ENCODE data around the gene PKD2.

Gene PKD2

GRCh38 chr4:88064410-88064809 is 57.0 kb downstream of the PKD2 start:
- Histone ChIP-seq H3K27ac (ENCODE audit: low read length, poor library complexity, severe bottlenecking) (no peak overlapping the region), H3K4me2 (ENCODE audit: low read length, poor library complexity, severe bottlenecking) (no peak overlapping the region)
- WGBS: 98% methylated on average over 6 of the region's 6 CpGs

GRCh38 chr4:88070031-88070430 is 62.6 kb downstream of the PKD2 start:
- H3K9me3 ChIP-seq (ENCODE audit: control insufficient read depth, low read length): peaks cover 17% of the 10 kb centered on the region
- H3K4me1 ChIP-seq (ENCODE audit: control insufficient read depth, insufficient read depth, low read depth, low read length): no peaks in the 10 kb centered on the region
- H3K79me1 ChIP-seq (replicated peaks; ENCODE audit: low read length, poor library complexity, severe bottlenecking): peaks cover 10% of the 10 kb centered on the region
- no peak overlapping the region for H2BK15ac ChIP-seq (ENCODE audit: low read depth, poor library complexity, severe bottlenecking)
- no peaks in the 10 kb centered on the region for H3K27me3 ChIP-seq (ENCODE audit: control insufficient read depth in 1 of 2, insufficient read depth in 1 of 2, low read length in 2 of 2)
- H3K18ac ChIP-seq (ENCODE audit: low read depth in 1 of 2, low read length in 2 of 2): no peak overlapping the region
- WGBS: no CpG with 5 or more reads among the region's 1 CpG
- H4K91ac ChIP-seq (ENCODE audit: low read length): no peak overlapping the region
- H3K9ac ChIP-seq (ENCODE audit: low read length): no peak overlapping the region
- no peak overlapping the region for H3K4me2 ChIP-seq (ENCODE audit: low read length, poor library complexity, severe bottlenecking)
- no peak overlapping the region for H3K27ac ChIP-seq (ENCODE audit: low read length, poor library complexity, severe bottlenecking)
- no peak overlapping the region for H2BK120ac ChIP-seq (ENCODE audit: low read depth, low read length)
- no peak overlapping the region for H2AFZ ChIP-seq (ENCODE audit: low read depth, low read length)
- no peak overlapping the region for H3K4ac ChIP-seq (ENCODE audit: low read depth in 1 of 2, low read length in 2 of 2)
- no peak overlapping the region for H4K8ac ChIP-seq (ENCODE audit: low read length)
- no peak for DNase-seq
- H3K14ac ChIP-seq (ENCODE audit: low read length in 2 of 2): no peak overlapping the region
- no peak overlapping the region for H2BK5ac ChIP-seq (ENCODE audit: low read depth, low read length, poor library complexity, severe bottlenecking)
- peaks cover 53 to 91% of the 10 kb centered on the region in 2 experiments for H3K36me3 ChIP-seq (ENCODE audit: control insufficient read depth in 1 of 2, insufficient read depth in 2 of 2, low read depth in 1 of 2, low read length in 2 of 2)
- H2BK12ac ChIP-seq (ENCODE audit: low read length in 2 of 2): no peak overlapping the region
- no peak overlapping the region for H3K23ac ChIP-seq (ENCODE audit: low read length in 2 of 2)
- no peak overlapping the region for H3K4me3 ChIP-seq (ENCODE audit: insufficient read depth in 1 of 2, low read depth in 1 of 2, low read length in 2 of 2)
- H2AK5ac ChIP-seq (ENCODE audit: low read length, severe bottlenecking): no peak overlapping the region

More at GRCh38 chr4:88064410-88064809, 57.0 kb downstream of the PKD2 start:
- no peak overlapping the region for H2BK5ac ChIP-seq (ENCODE audit: low read depth, low read length, poor library complexity, severe bottlenecking)
- no peak overlapping the region for H3K14ac ChIP-seq (ENCODE audit: low read length in 2 of 2)
- no peaks in the 10 kb centered on the region for H3K4me1 ChIP-seq (ENCODE audit: control insufficient read depth, insufficient read depth, low read depth, low read length)
- H3K79me1 ChIP-seq (replicated peaks; ENCODE audit: low read length, poor library complexity, severe bottlenecking): peaks cover 3% of the 10 kb centered on the region
- H3K18ac ChIP-seq (ENCODE audit: low read depth in 1 of 2, low read length in 2 of 2): no peak overlapping the region
- no peak overlapping the region for H3K9ac ChIP-seq (ENCODE audit: low read length)
- H3K4ac ChIP-seq (ENCODE audit: low read depth in 1 of 2, low read length in 2 of 2): no peak overlapping the region
- H2AK5ac ChIP-seq (ENCODE audit: low read length, severe bottlenecking): no peak overlapping the region
- H2BK120ac ChIP-seq (ENCODE audit: low read depth, low read length): no peak overlapping the region
- H2BK15ac ChIP-seq (ENCODE audit: low read depth, poor library complexity, severe bottlenecking): no peak overlapping the region
- H3K27me3 ChIP-seq (ENCODE audit: control insufficient read depth in 1 of 2, insufficient read depth in 1 of 2, low read length in 2 of 2): no peaks in the 10 kb centered on the region
- H4K91ac ChIP-seq (ENCODE audit: low read length): no peak overlapping the region
- H3K9me3 ChIP-seq (ENCODE audit: control insufficient read depth, low read length): peaks cover 11% of the 10 kb centered on the region
- H3K36me3 ChIP-seq (ENCODE audit: control insufficient read depth in 1 of 2, insufficient read depth in 2 of 2, low read depth in 1 of 2, low read length in 2 of 2): peaks cover 26 to 92% of the 10 kb centered on the region in 2 experiments
- H3K23ac ChIP-seq (ENCODE audit: low read length in 2 of 2): no peak overlapping the region
- no peak overlapping the region for H4K8ac ChIP-seq (ENCODE audit: low read length)
- no peak overlapping the region for H2AFZ ChIP-seq (ENCODE audit: low read depth, low read length)
- H2BK12ac ChIP-seq (ENCODE audit: low read length in 2 of 2): no peak overlapping the region
- no peak overlapping the region for H3K4me3 ChIP-seq (ENCODE audit: insufficient read depth in 1 of 2, low read depth in 1 of 2, low read length in 2 of 2)
- no peak for DNase-seq

GRCh38 chr4:88075336-88075735 is 67.9 kb downstream of the PKD2 start:
- no peak overlapping the region for H3K14ac ChIP-seq (ENCODE audit: low read length in 2 of 2)
- H3K4me1 ChIP-seq (ENCODE audit: control insufficient read depth, insufficient read depth, low read depth, low read length): no peaks in the 10 kb centered on the region
- H3K9ac ChIP-seq (ENCODE audit: low read length): no peak overlapping the region
- no peak overlapping the region for H3K23ac ChIP-seq (ENCODE audit: low read length in 2 of 2)
- no peak overlapping the region for H3K4me3 ChIP-seq (ENCODE audit: insufficient read depth in 1 of 2, low read depth in 1 of 2, low read length in 2 of 2)
- H3K4me2 ChIP-seq (ENCODE audit: low read length, poor library complexity, severe bottlenecking): no peak overlapping the region
- H2BK12ac ChIP-seq (ENCODE audit: low read length in 2 of 2): no peak overlapping the region
- no peak overlapping the region for H3K27ac ChIP-seq (ENCODE audit: low read length, poor library complexity, severe bottlenecking)
- no peak overlapping the region for H2BK15ac ChIP-seq (ENCODE audit: low read depth, poor library complexity, severe bottlenecking)
- no peak overlapping the region for H2BK5ac ChIP-seq (ENCODE audit: low read depth, low read length, poor library complexity, severe bottlenecking)
- H2AFZ ChIP-seq (ENCODE audit: low read depth, low read length): no peak overlapping the region
- 96% methylated on average over 7 of the region's 9 CpGs for WGBS
- no peak for DNase-seq
- no peak overlapping the region for H2AK5ac ChIP-seq (ENCODE audit: low read length, severe bottlenecking)
- H4K91ac ChIP-seq (ENCODE audit: low read length): no peak overlapping the region
- peaks cover 6% of the 10 kb centered on the region for H3K9me3 ChIP-seq (ENCODE audit: control insufficient read depth, low read length)
- no peaks in the 10 kb centered on the region for H3K27me3 ChIP-seq (ENCODE audit: control insufficient read depth in 1 of 2, insufficient read depth in 1 of 2, low read length in 2 of 2)
- H3K18ac ChIP-seq (ENCODE audit: low read depth in 1 of 2, low read length in 2 of 2): no peak overlapping the region
- peaks cover 10% of the 10 kb centered on the region for H3K79me1 ChIP-seq (replicated peaks; ENCODE audit: low read length, poor library complexity, severe bottlenecking)
- peaks cover 39 to 72% of the 10 kb centered on the region in 2 experiments for H3K36me3 ChIP-seq (ENCODE audit: control insufficient read depth in 1 of 2, insufficient read depth in 2 of 2, low read depth in 1 of 2, low read length in 2 of 2)
- no peak overlapping the region for H3K4ac ChIP-seq (ENCODE audit: low read depth in 1 of 2, low read length in 2 of 2)
- no peak overlapping the region for H4K8ac ChIP-seq (ENCODE audit: low read length)
- H2BK120ac ChIP-seq (ENCODE audit: low read depth, low read length): no peak overlapping the region

- no peak overlapping the region for H2BK120ac ChIP-seq (ENCODE audit: low read depth, low read length)
- no peak overlapping the region for H3K9ac ChIP-seq (ENCODE audit: low read length)
- no peak for DNase-seq
- H3K4me2 ChIP-seq (ENCODE audit: low read length, poor library complexity, severe bottlenecking): no peak overlapping the region
- H2BK12ac ChIP-seq (ENCODE audit: low read length in 2 of 2): no peak overlapping the region
- no peak overlapping the region for H2AFZ ChIP-seq (ENCODE audit: low read depth, low read length)
- peaks cover 2% of the 10 kb centered on the region for H3K79me1 ChIP-seq (replicated peaks; ENCODE audit: low read length, poor library complexity, severe bottlenecking)
- H3K27ac ChIP-seq (ENCODE audit: low read length, poor library complexity, severe bottlenecking): no peak overlapping the region
- H3K27me3 ChIP-seq (ENCODE audit: control insufficient read depth in 1 of 2, insufficient read depth in 1 of 2, low read length in 2 of 2): no peaks in the 10 kb centered on the region
- 94% methylated on average over 7 of the region's 7 CpGs for WGBS
- peaks cover 16 to 47% of the 10 kb centered on the region in 2 experiments for H3K36me3 ChIP-seq (ENCODE audit: control insufficient read depth in 1 of 2, insufficient read depth in 2 of 2, low read depth in 1 of 2, low read length in 2 of 2)
- H3K4ac ChIP-seq (ENCODE audit: low read depth in 1 of 2, low read length in 2 of 2): no peak overlapping the region
- H2BK15ac ChIP-seq (ENCODE audit: low read depth, poor library complexity, severe bottlenecking): no peak overlapping the region
- no peak overlapping the region for H3K4me3 ChIP-seq (ENCODE audit: insufficient read depth in 1 of 2, low read depth in 1 of 2, low read length in 2 of 2)
- H3K23ac ChIP-seq (ENCODE audit: low read length in 2 of 2): no peak overlapping the region
- H3K18ac ChIP-seq (ENCODE audit: low read depth in 1 of 2, low read length in 2 of 2): no peak overlapping the region
- no peak overlapping the region for H3K14ac ChIP-seq (ENCODE audit: low read length in 2 of 2)
- H2BK5ac ChIP-seq (ENCODE audit: low read depth, low read length, poor library complexity, severe bottlenecking): no peak overlapping the region
- no peaks in the 10 kb centered on the region for H3K4me1 ChIP-seq (ENCODE audit: control insufficient read depth, insufficient read depth, low read depth, low read length)
- H3K9me3 ChIP-seq (ENCODE audit: control insufficient read depth, low read length): no peaks in the 10 kb centered on the region
- H4K91ac ChIP-seq (ENCODE audit: low read length): no peak overlapping the region
- H4K8ac ChIP-seq (ENCODE audit: low read length): no peak overlapping the region
- no peak overlapping the region for H2AK5ac ChIP-seq (ENCODE audit: low read length, severe bottlenecking)
Measured at GRCh38 chr4:88077911-88078524, 70.6 kb downstream of the PKD2 start.

Data from mesenchymal stem cell (in vitro differentiated cells and primary cell).